Stimulated activated CD8-positive, alpha-beta memory T cell treated with anti-CD3 and anti-CD28 coated beads, Interleukin-4, amount 100 ng/mL, for 4 hours (primary cell): Measurements from ENCODE around the gene NRXN2.
A peak's percentile ranks its signal among the peaks of the same experiment; 100 is the strongest.

Experiments used
- DNase-seq, 2 donors: peaks; one replicate each; pipeline ENCODE4 v3.0.0-alpha.2; 2020; ENCODE audit warnings: low read depth in 2 of 2, low spot score in 1 of 2

Gene NRXN2

GRCh38 chr11:64744544-64745188 is 21.7 kb upstream of the NRXN2 start:
- no peak for DNase-seq

GRCh38 chr11:64743591-64744543 is 20.9 kb upstream of the NRXN2 start, which contains the start of gene RASGRP2:
Gene RASGRP2, minus strand, starts transcription at chr11:64744142. Its CDS starts 1,276 bp downstream, at chr11:64742866.
- peak; percentile 57 for DNase-seq

- peak; percentile 40 to 53 for DNase-seq
These were observed 20.0 kb upstream of the NRXN2 start for GRCh38 chr11:64742889-64743590.

- DNase-seq: no peak
These were observed 19.3 kb upstream of the NRXN2 start for GRCh38 chr11:64742087-64742888.

GRCh38 chr11:64741375-64742086 is 18.5 kb upstream of the NRXN2 start:
- no peak for DNase-seq

- no peak for DNase-seq
These were observed 16.9 kb upstream of the NRXN2 start for GRCh38 chr11:64739871-64740270.

- DNase-seq: no peak
These were observed 13.7 kb upstream of the NRXN2 start for GRCh38 chr11:64736654-64737053.

- no peak for DNase-seq
These were observed 12.8 kb upstream of the NRXN2 start for GRCh38 chr11:64735725-64736259.

GRCh38 chr11:64734811-64735724 is 12.1 kb upstream of the NRXN2 start:
- DNase-seq: no peak

- DNase-seq: no peak
These were observed 8.6 kb upstream of the NRXN2 start for GRCh38 chr11:64731601-64732000.

GRCh38 chr11:64729851-64730382 is 6.9 kb upstream of the NRXN2 start:
- DNase-seq: no peak

- DNase-seq: no peak
These were observed 5.9 kb upstream of the NRXN2 start for GRCh38 chr11:64728757-64729365.

GRCh38 chr11:64726867-64727530 is 4.0 kb upstream of the NRXN2 start:
- no peak for DNase-seq

GRCh38 chr11:64726211-64726641 is 3.2 kb upstream of the NRXN2 start:
- no peak for DNase-seq

- DNase-seq: no peak
These were observed 2.0 kb upstream of the NRXN2 start for GRCh38 chr11:64724863-64725532.

- no peak for DNase-seq
These were observed 1.2 kb upstream of the NRXN2 start for GRCh38 chr11:64723907-64724862.
